HepG2 (cell line): ENCODE measurements around the gene EGR1.

ENCODE experiments used
- CENPX ChIP-seq: sonication (generic); formaldehyde crosslinking; IDR thresholded peaks from 2 replicates; pipeline ENCODE4 v1.9.0; 2021; ENCODE audit warnings: mild to moderate bottlenecking, missing genetic modification reagents, moderate library complexity
- CTCF ChIP-seq: sonication (generic); formaldehyde crosslinking; IDR thresholded peaks from 2 replicates; pipeline ENCODE4 v1.5.0; 2020; ENCODE audit warnings: mild to moderate bottlenecking, missing genetic modification reagents, moderate library complexity
- DDIT3 ChIP-seq: sonication (generic); formaldehyde crosslinking; IDR thresholded peaks from 2 replicates; pipeline ENCODE4 v1.4.0; 2020; ENCODE audit warnings: mild to moderate bottlenecking, missing genetic modification reagents
- ELF1 ChIP-seq: sonication (generic); formaldehyde crosslinking; IDR thresholded peaks from 2 replicates; pipeline ENCODE4 v1.4.0; 2020; ENCODE audit warnings: missing genetic modification reagents
- GMEB1 ChIP-seq: sonication (generic); formaldehyde crosslinking; IDR thresholded peaks from 2 replicates; pipeline ENCODE4 v1.5.1; 2020; ENCODE audit warnings: missing genetic modification reagents, mild to moderate bottlenecking, borderline replicate concordance
- HNRNPH1 ChIP-seq: fragments of 200-400 bp; formaldehyde crosslinking; optimal IDR thresholded peaks from 2 replicates; pipeline ENCODE3; 2017; ENCODE audit warnings: mild to moderate bottlenecking, low read depth, low read length
- MNT ChIP-seq: fragments of 450-650 bp; IDR thresholded peaks from 2 replicates; pipeline ENCODE4 v1.6.1; 2016
- SCMH1 ChIP-seq: sonication (generic); formaldehyde crosslinking; IDR thresholded peaks from 2 replicates; pipeline ENCODE4 v1.9.0; 2021; ENCODE audit warnings: missing genetic modification reagents, mild to moderate bottlenecking, borderline replicate concordance
- SMAD1 ChIP-seq: sonication (generic); formaldehyde crosslinking; IDR thresholded peaks from 2 replicates; pipeline ENCODE4 v1.4.0; 2020; ENCODE audit warnings: missing genetic modification reagents, low read depth, mild to moderate bottlenecking, borderline replicate concordance
- TBP ChIP-seq: sonication (generic); formaldehyde crosslinking; IDR thresholded peaks from 2 replicates; pipeline ENCODE4 v1.5.0; 2020; ENCODE audit warnings: missing genetic modification reagents
- TCF7L2 ChIP-seq: IDR thresholded peaks from 2 replicates; pipeline ENCODE4 v1.6.1; 2011; ENCODE audit warnings: mild to moderate bottlenecking, low read depth, low read length, moderate library complexity
- THAP11 ChIP-seq: IDR thresholded peaks from 2 replicates; pipeline ENCODE4 v1.6.1; 2016; ENCODE audit warnings: missing biosample characterization, missing genetic modification reagents
- YY1 ChIP-seq: IDR thresholded peaks from 2 replicates; pipeline ENCODE4 v1.6.1; 2011; ENCODE audit warnings: low read length, low read depth, moderate library complexity, mild to moderate bottlenecking; ENCODE audit not compliant: insufficient read depth, insufficient replicate concordance
- ZNF232 ChIP-seq: sonication (generic); formaldehyde crosslinking; IDR thresholded peaks from 2 replicates; pipeline ENCODE4 v1.4.0; 2020; ENCODE audit warnings: missing genetic modification reagents, borderline replicate concordance

GRCh38 chr5:138491284-138491648, 26.0 kb downstream of the EGR1 start:
- TF ChIP-seq ELF1 (no peak), SMAD1 (CRISPR knock-in tag) (no peak), DDIT3 (CRISPR knock-in tag) (no peak), HNRNPH1 (no peak), GMEB1 (CRISPR knock-in tag) (no peak), TCF7L2 (no peak), THAP11 (no peak), MNT (no peak), CTCF (no peak), CENPX (CRISPR knock-in tag) (no peak), TBP (CRISPR knock-in tag) (no peak), SCMH1 (CRISPR knock-in tag) (no peak), YY1 (no peak), ZNF232 (CRISPR knock-in tag) (no peak)
